ENCODE measurements around the gene PTPN2.
"Not testable (repeated sequence)": the region's sequence is repeated elsewhere in the genome, so short reads cannot be mapped to it uniquely, and the experiment has no call there.

The PTPN2 gene

GRCh38 chr18:12891561-12891960, 7.5 kb upstream of the PTPN2 start:
- DNase-seq (ENCODE audit: low read depth, low spot score) = no peak

GRCh38 chr18:12890964-12891363, 6.9 kb upstream of the PTPN2 start:
- DNase-seq (ENCODE audit: low read depth, low spot score) = no peak

GRCh38 chr18:12886498-12887126, 2.6 kb upstream of the PTPN2 start:
- no peak for DNase-seq (ENCODE audit: low read depth, low spot score)

GRCh38 chr18:12885500-12885899, 1.5 kb upstream of the PTPN2 start:
- no peak for DNase-seq (ENCODE audit: low read depth, low spot score)

- no peak for DNase-seq (ENCODE audit: low read depth, low spot score)
These were observed 628 bp upstream of the PTPN2 start for GRCh38 chr18:12884406-12885323.

GRCh38 chr18:12883372-12883683, 709 bp downstream of the PTPN2 start:
- no peak for DNase-seq (ENCODE audit: low read depth, low spot score)

GRCh38 chr18:12882453-12883371, 1.3 kb downstream of the PTPN2 start:
- DNase-seq (ENCODE audit: low read depth, low spot score) = no peak

GRCh38 chr18:12880541-12880910, 3.5 kb downstream of the PTPN2 start:
- DNase-seq (ENCODE audit: low read depth, low spot score) = no peak

GRCh38 chr18:12879840-12880540, 4.0 kb downstream of the PTPN2 start:
- no peak for DNase-seq (ENCODE audit: low read depth, low spot score)

- DNase-seq (ENCODE audit: low read depth, low spot score) = not testable (repeated sequence)
These were observed 9.0 kb downstream of the PTPN2 start for GRCh38 chr18:12874992-12875391.

GRCh38 chr18:12873961-12874567, 10.0 kb downstream of the PTPN2 start:
- not testable (repeated sequence) for DNase-seq (ENCODE audit: low read depth, low spot score)

- DNase-seq (ENCODE audit: low read depth, low spot score) = no peak
These were observed 11.6 kb downstream of the PTPN2 start for GRCh38 chr18:12872408-12872807.

GRCh38 chr18:12868576-12868975, 15.5 kb downstream of the PTPN2 start:
- DNase-seq (ENCODE audit: low read depth, low spot score) = no peak

- DNase-seq (ENCODE audit: low read depth, low spot score) = no peak
These were observed 16.5 kb downstream of the PTPN2 start for GRCh38 chr18:12867441-12868123.

GRCh38 chr18:12863687-12864216, 20.3 kb downstream of the PTPN2 start:
- DNase-seq (ENCODE audit: low read depth, low spot score) = no peak

- no peak for DNase-seq (ENCODE audit: low read depth, low spot score)
These were observed 21.1 kb downstream of the PTPN2 start for GRCh38 chr18:12862874-12863482.

GRCh38 chr18:12862467-12862866, 21.6 kb downstream of the PTPN2 start:
- no peak for DNase-seq (ENCODE audit: low read depth, low spot score)

- DNase-seq (ENCODE audit: low read depth, low spot score) = no peak
These were observed 22.4 kb downstream of the PTPN2 start for GRCh38 chr18:12861637-12862036.

- DNase-seq (ENCODE audit: low read depth, low spot score) = no peak
These were observed 23.5 kb downstream of the PTPN2 start for GRCh38 chr18:12860530-12860929.

- DNase-seq (ENCODE audit: low read depth, low spot score) = no peak
These were observed 25.0 kb downstream of the PTPN2 start for GRCh38 chr18:12858991-12859390.

Data from activated naive CD8-positive, alpha-beta T cell treated with anti-CD3 and anti-CD28 coated beads, Interleukin-2, amount 50 U/mL, for 16 hours (primary cell).